B cell (primary cell): Measurements from ENCODE around the gene ARID3C. TPM values are rescaled to one million over a fixed set of nuclear protein-coding genes. Genes with fewer than 3 reads are reported as not detected.

ENCODE experiments used
- ATAC-seq: fragments of 200-7000 bp; cut with Tn5 transposase; one replicate; pipeline ENCODE4 v1.10.0; 2021; ENCODE audit warnings: low read depth, mild to moderate bottlenecking, moderate number of reproducible peaks, moderate library complexity
- CTCF ChIA-PET: fragments of 350-600 bp; sonication (Branson Sonifier 250); formaldehyde crosslinking; loops from one replicate; lab custom pipeline; 2021; ENCODE audit warnings: antibody characterized with exemption, inconsistent platforms; lab: Charles Lee
- POLR2A ChIA-PET: fragments of 350-600 bp; sonication (Branson Sonifier 250); formaldehyde crosslinking; loops from one replicate; lab custom pipeline; 2021; ENCODE audit warnings: antibody characterized with exemption; lab: Charles Lee
- DNase-seq: peaks from one replicate; pipeline ENCODE4 v3.0.0; 2013
- H2AFZ ChIP-seq: 2 replicates; pipeline ENCODE4 v1.6.1; 2012; ENCODE audit warnings: mild to moderate bottlenecking, low read depth, low read length; ENCODE audit not compliant: insufficient read depth, poor library complexity, severe bottlenecking
- H3K27ac ChIP-seq, 2 donors: 1 replicate in 1 of 2; 2 replicates in 1 of 2; pipeline ENCODE4 v1.5.1; 2012 to 2013; ENCODE audit warnings: low read length in 2 of 2, mild to moderate bottlenecking in 2 of 2, moderate library complexity in 1 of 2
- H3K27me3 ChIP-seq, 4 experiments: fragments of 200-600 bp in 1 of 4; sonication (generic) in 1 of 4; replicated peaks in 1 of 4; 1 replicate in 2 of 4; 2 replicates in 2 of 4; pipeline versions ENCODE4 v1.6.1 to v1.7.0; 2013 to 2016; ENCODE audit warnings: low read length in 3 of 4, mild to moderate bottlenecking in 2 of 4, mixed read lengths in 1 of 4, moderate library complexity in 1 of 4; ENCODE audit not compliant: insufficient read depth in 4 of 4, control insufficient read depth in 3 of 4; ENCODE audit errors: control extremely low read depth in 1 of 4
- H3K36me3 ChIP-seq, 2 experiments: replicated peaks in 1 of 2; 1 replicate in 1 of 2; 2 replicates in 1 of 2; pipeline versions ENCODE4 v1.6.1 to v1.7.1; 2013; ENCODE audit warnings: low read length in 1 of 2; ENCODE audit not compliant: insufficient read depth in 2 of 2, control insufficient read depth in 1 of 2; ENCODE audit errors: control extremely low read depth in 1 of 2, extremely low read depth in 1 of 2
- H3K4me1 ChIP-seq, 2 donors: fragments of 200-600 bp in 1 of 2; sonication (generic) in 1 of 2; 1 replicate in 1 of 2; 2 replicates in 1 of 2; pipeline versions ENCODE4 v1.5.1 to v1.6.1; 2013 to 2017; ENCODE audit warnings: low read length in 2 of 2; ENCODE audit not compliant: control insufficient read depth in 2 of 2, insufficient read depth in 2 of 2
- H3K4me2 ChIP-seq: replicated peaks from 2 replicates; pipeline ENCODE3; 2012; ENCODE audit warnings: mild to moderate bottlenecking, low read depth, low read length; ENCODE audit not compliant: poor library complexity, severe bottlenecking
- H3K4me3 ChIP-seq, 5 experiments: fragments of 200-600 bp in 1 of 5; sonication (generic) in 1 of 5; 1 replicate in 3 of 5; 2 replicates in 2 of 5; pipeline versions ENCODE4 v1.5.1 to v1.7.0; 2011 to 2016; ENCODE audit warnings: low read length in 4 of 5, mild to moderate bottlenecking in 4 of 5, low read depth in 2 of 5, control low read depth in 1 of 5, moderate library complexity in 1 of 5; ENCODE audit not compliant: insufficient read depth in 1 of 5; ENCODE audit errors: control extremely low read depth in 1 of 5, extremely low read depth in 1 of 5
- H3K79me2 ChIP-seq: fragments of 200-600 bp; sonication (generic); one replicate; pipeline ENCODE4 v1.6.0; 2016; ENCODE audit warnings: low read length; ENCODE audit not compliant: control insufficient read depth, insufficient read depth
- H3K9ac ChIP-seq: fragments of 200-600 bp; sonication (generic); 2 replicates; pipeline ENCODE4 v1.6.1; 2017; ENCODE audit warnings: mild to moderate bottlenecking, low read length, moderate library complexity
- H3K9me3 ChIP-seq, 3 donors: one replicate each; pipeline versions ENCODE4 v1.6.1 to v1.7.1; 2013; ENCODE audit warnings: low read length in 2 of 3; ENCODE audit not compliant: control insufficient read depth in 2 of 3, insufficient read depth in 1 of 3; ENCODE audit errors: control extremely low read depth in 1 of 3
- H4K20me1 ChIP-seq: 2 replicates; pipeline ENCODE4 v1.6.0; 2012; ENCODE audit warnings: mild to moderate bottlenecking, low read length; ENCODE audit not compliant: insufficient read depth, control insufficient read depth, poor library complexity, severe bottlenecking
- H3K27ac Mint-ChIP-seq: one replicate; pipeline ENCODE4 v1.8.0; 2021; ENCODE audit warnings: mixed read lengths
- H3K27me3 Mint-ChIP-seq: one replicate; pipeline ENCODE4 v1.8.0; 2021; ENCODE audit warnings: mixed read lengths
- H3K4me1 Mint-ChIP-seq: one replicate; pipeline ENCODE4 v1.8.0; 2021; ENCODE audit warnings: mixed read lengths
- H3K4me3 Mint-ChIP-seq: one replicate; pipeline ENCODE4 v1.8.0; 2021; ENCODE audit warnings: mixed read lengths
- H3K9me3 Mint-ChIP-seq: one replicate; pipeline ENCODE4 v1.8.0; 2022; ENCODE audit warnings: mixed read lengths; ENCODE audit not compliant: insufficient read depth
- EZH2 ChIP-seq: IDR thresholded peaks from 2 replicates; pipeline ENCODE4 v1.6.1; 2012; ENCODE audit warnings: borderline replicate concordance, low read depth, mild to moderate bottlenecking, moderate library complexity, low read length; ENCODE audit not compliant: insufficient read depth, poor library complexity, severe bottlenecking
- WGBS: methylation state at CpG from one replicate; pipeline ENCODE4 v1.1.5; 2013; ENCODE audit warnings: missing lambda C conversion rate; ENCODE audit not compliant: insufficient coverage; 5-methylcytosine and 5-hydroxymethylcytosine counted together
- intact Hi-C: fragments of 100-400 bp; cut with micrococcal nuclease; formaldehyde crosslinking; loops from one replicate; pipeline ENCODE4 v1.10.0; 2022
- polyA plus RNA-seq: library from polyadenylated mRNA; depleted of rRNA; stranded (reverse); fragments of >200 nt; gene quantifications from 2 replicates; pipeline ENCODE4 v1.2.3, GENCODE V29; 2012
- total RNA-seq, 2 donors: library from RNA; stranded (reverse); fragments of 120-200 nt in 1 of 2; gene quantifications; 1 replicate in 1 of 2; 2 replicates in 1 of 2; pipeline versions ENCODE4 v1.2.3 to v1.2.4, GENCODE V29; 2013 to 2022
- TF ChIP-seq, protein P1 (sequence below): fragments of 200-600 bp; IDR thresholded peaks from one replicate; pipeline ENCODE4 v1.8.0; 2022; ENCODE audit warnings: antibody characterized with exemption, mild to moderate bottlenecking

The ARID3C gene
- total and polyA plus RNA-seq, 2 donors (not counting 1 experiment from before 2014, with no cell fraction given): not detected

- CTCF ChIA-PET: interaction anchor here (0.7 to 8.4 kb wide), 12 partner anchors 9 to 468 kb away, joined by 3 to 150 read pairs (median 6); partner anchors contain the start of genes CCL27, DCTN3, GALT and RPP25L
- H3K27ac ChIP-seq: peak overlapping the region; percentile 56 to 69
- H3K36me3 ChIP-seq: peaks cover 0 to 3% of the 10 kb centered on the region in 2 experiments
- 27% methylated on average over 7 of the region's 7 CpGs for WGBS
- H3K27me3 ChIP-seq: no peaks in the 10 kb centered on the region
- intact Hi-C loops: loop anchor here (1.0 kb wide), 1 partner anchor 27 kb away; no protein-coding TSS in a partner anchor
- peaks cover 30% of the 10 kb centered on the region for H3K4me1 Mint-ChIP-seq
- no peak for TF ChIP-seq EZH2
- TF ChIP-seq, protein P1, sequence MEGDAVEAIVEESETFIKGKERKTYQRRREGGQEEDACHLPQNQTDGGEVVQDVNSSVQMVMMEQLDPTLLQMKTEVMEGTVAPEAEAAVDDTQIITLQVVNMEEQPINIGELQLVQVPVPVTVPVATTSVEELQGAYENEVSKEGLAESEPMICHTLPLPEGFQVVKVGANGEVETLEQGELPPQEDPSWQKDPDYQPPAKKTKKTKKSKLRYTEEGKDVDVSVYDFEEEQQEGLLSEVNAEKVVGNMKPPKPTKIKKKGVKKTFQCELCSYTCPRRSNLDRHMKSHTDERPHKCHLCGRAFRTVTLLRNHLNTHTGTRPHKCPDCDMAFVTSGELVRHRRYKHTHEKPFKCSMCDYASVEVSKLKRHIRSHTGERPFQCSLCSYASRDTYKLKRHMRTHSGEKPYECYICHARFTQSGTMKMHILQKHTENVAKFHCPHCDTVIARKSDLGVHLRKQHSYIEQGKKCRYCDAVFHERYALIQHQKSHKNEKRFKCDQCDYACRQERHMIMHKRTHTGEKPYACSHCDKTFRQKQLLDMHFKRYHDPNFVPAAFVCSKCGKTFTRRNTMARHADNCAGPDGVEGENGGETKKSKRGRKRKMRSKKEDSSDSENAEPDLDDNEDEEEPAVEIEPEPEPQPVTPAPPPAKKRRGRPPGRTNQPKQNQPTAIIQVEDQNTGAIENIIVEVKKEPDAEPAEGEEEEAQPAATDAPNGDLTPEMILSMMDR: no peak
- H2AFZ ChIP-seq: peak overlapping the region; percentile 92
- peaks cover 26% of the 10 kb centered on the region for H3K79me2 ChIP-seq
- no peaks in the 10 kb centered on the region for H3K9me3 ChIP-seq
- ATAC-seq: no peak
- H3K27ac Mint-ChIP-seq: peak overlapping the region; percentile 86
- H3K4me3 Mint-ChIP-seq: peak overlapping the region; percentile 92
- no peak for DNase-seq
- no peaks in the 10 kb centered on the region for H3K9me3 Mint-ChIP-seq
- peak overlapping the region; percentile 95 for H3K4me2 ChIP-seq
- H3K4me3 ChIP-seq: peak overlapping the region; percentile 49 to 80 (median 63)
- POLR2A ChIA-PET: interaction anchor here (0.6 to 2.8 kb wide), 6 partner anchors 8 to 260 kb away, joined by 4 to 31 read pairs (median 10); partner anchors contain the start of genes DCTN3, GALT and RPP25L
- peaks cover 16 to 32% of the 10 kb centered on the region in 2 donors for H3K4me1 ChIP-seq
- peak overlapping the region; percentile 79 for H3K9ac ChIP-seq
- peaks cover 16% of the 10 kb centered on the region for H4K20me1 ChIP-seq
- H3K27me3 Mint-ChIP-seq: no peaks in the 10 kb centered on the region
These were observed 9.2 kb upstream of the ARID3C start for GRCh38 chr9:34638138-34638445.
